ENCODE measurements around the gene MDH2. TPM values are rescaled to one million over a fixed set of nuclear protein-coding genes. Genes with fewer than 3 reads are reported as not detected.

Gene MDH2
- 100 to 1,000 TPM in 3 of 6 donors, 10 to 100 TPM in 3; 52.4 to 131 (median 111) TPM for total RNA-seq

- Histone ChIP-seq H3K4me1 (peaks cover 17 to 47% (median 29%) of the 10 kb centered on the region in 4 donors), H3K27ac (peak within 1 kb of the TSS; percentile 88 to 93 (median 90)), H3K4me3 (peak within 1 kb of the TSS; percentile 89 to 95 (median 92)), H3K9me3 (no peaks in the 10 kb centered on the region), H3K36me3 (peaks cover 0 to 19% (median 4%) of the 10 kb centered on the region in 4 donors), H3K27me3 (no peaks in the 10 kb centered on the region)
- peak; percentile 97 to 99 for ATAC-seq (ENCODE audit: low FRiP score in 2 of 2)
- TF ChIP-seq POLR2AphosphoS5 (IDR thresholded peaks at IDR 0.05) (peak; percentile 94 to 98), CTCF (IDR thresholded peaks at IDR 0.05) (peak in 2 of 6 experiments; percentile 22 to 45), POLR2A (IDR thresholded peaks at IDR 0.05) (peak; percentile 83 to 94 (median 86)), EP300 (IDR thresholded peaks at IDR 0.05) (peak in 1 of 4 donors; percentile 62)
- 0 to 1% methylated on average over 15 to 44 of the region's 58 CpGs for WGBS, 2 donors
- peak; percentile 96 to 97 for DNase-seq
Measured at GRCh38 chr7:76047811-76048667, at the start of gene MDH2, which contains the start of gene STYXL1. MDH2 (plus strand) TSS chr7:76048106; CDS start chr7:76048161, 55 bp downstream. STYXL1 (minus strand) TSS chr7:76048000; CDS start chr7:76030523, 17,477 bp downstream.

GRCh38 chr7:76000566-76000965 is 47.3 kb upstream of the MDH2 start:
- no peak overlapping the region for H3K27ac ChIP-seq
- DNase-seq (no peak), ATAC-seq (ENCODE audit: low FRiP score in 2 of 2) (peak in 1 of 2 donors; percentile 18)
- peaks cover 2 to 36% (median 20%) of the 10 kb centered on the region in 4 donors for H3K36me3 ChIP-seq
- no peaks in the 10 kb centered on the region for H3K4me1 ChIP-seq
- H3K27me3 ChIP-seq: no peaks in the 10 kb centered on the region
- 89 to 98% methylated on average over 7 to 11 of the region's 11 CpGs for WGBS, 2 donors
- TF ChIP-seq POLR2A (IDR thresholded peaks at IDR 0.05): no peak
- TF ChIP-seq POLR2AphosphoS5 (IDR thresholded peaks at IDR 0.05): no peak
- no peak for TF ChIP-seq EP300 (IDR thresholded peaks at IDR 0.05)
- no peak for TF ChIP-seq CTCF (IDR thresholded peaks at IDR 0.05)
- H3K4me3 ChIP-seq: no peak overlapping the region
- H3K9me3 ChIP-seq: no peaks in the 10 kb centered on the region

GRCh38 chr7:76002139-76002538 is 45.8 kb upstream of the MDH2 start:
- Histone ChIP-seq H3K4me3 (no peak overlapping the region), H3K9me3 (no peaks in the 10 kb centered on the region), H3K27ac (no peak overlapping the region), H3K27me3 (no peaks in the 10 kb centered on the region), H3K4me1 (no peaks in the 10 kb centered on the region), H3K36me3 (peaks cover 2 to 39% (median 22%) of the 10 kb centered on the region in 4 donors)
- ATAC-seq (ENCODE audit: low FRiP score in 2 of 2) (no peak), DNase-seq (no peak)
- TF ChIP-seq POLR2AphosphoS5 (IDR thresholded peaks at IDR 0.05): no peak
- no peak for TF ChIP-seq CTCF (IDR thresholded peaks at IDR 0.05)
- TF ChIP-seq EP300 (IDR thresholded peaks at IDR 0.05): no peak
- no peak for TF ChIP-seq POLR2A (IDR thresholded peaks at IDR 0.05)
- 88 to 89% methylated on average over 6 of the region's 6 CpGs for WGBS, 2 donors

- Histone ChIP-seq H3K4me1 (no peaks in the 10 kb centered on the region), H3K36me3 (peaks cover 2 to 39% (median 22%) of the 10 kb centered on the region in 4 donors), H3K27ac (no peak overlapping the region), H3K27me3 (no peaks in the 10 kb centered on the region), H3K9me3 (no peaks in the 10 kb centered on the region), H3K4me3 (no peak overlapping the region)
- WGBS, 2 donors: 96 to 100% methylated on average over 3 of the region's 3 CpGs
- DNase-seq: no peak
- TF ChIP-seq CTCF (IDR thresholded peaks at IDR 0.05) (no peak), EP300 (IDR thresholded peaks at IDR 0.05) (no peak), POLR2AphosphoS5 (IDR thresholded peaks at IDR 0.05) (no peak), POLR2A (IDR thresholded peaks at IDR 0.05) (no peak)
- no peak for ATAC-seq (ENCODE audit: low FRiP score in 2 of 2)
Measured at GRCh38 chr7:76002822-76003221, 45.1 kb upstream of the MDH2 start.
